Measurements from ENCODE around the gene RFC3. TPM values are rescaled to one million over a fixed set of nuclear protein-coding genes. Genes with fewer than 3 reads are reported as not detected.
A peak's percentile ranks its signal among the peaks of the same experiment; 100 is the strongest.

Gene RFC3, protein sequence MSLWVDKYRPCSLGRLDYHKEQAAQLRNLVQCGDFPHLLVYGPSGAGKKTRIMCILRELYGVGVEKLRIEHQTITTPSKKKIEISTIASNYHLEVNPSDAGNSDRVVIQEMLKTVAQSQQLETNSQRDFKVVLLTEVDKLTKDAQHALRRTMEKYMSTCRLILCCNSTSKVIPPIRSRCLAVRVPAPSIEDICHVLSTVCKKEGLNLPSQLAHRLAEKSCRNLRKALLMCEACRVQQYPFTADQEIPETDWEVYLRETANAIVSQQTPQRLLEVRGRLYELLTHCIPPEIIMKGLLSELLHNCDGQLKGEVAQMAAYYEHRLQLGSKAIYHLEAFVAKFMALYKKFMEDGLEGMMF
- total RNA-seq (10.9 and 14.2 TPM in 2 replicates), polyA plus RNA-seq (6.8 and 7.2 TPM in 2 replicates)

DNA sequence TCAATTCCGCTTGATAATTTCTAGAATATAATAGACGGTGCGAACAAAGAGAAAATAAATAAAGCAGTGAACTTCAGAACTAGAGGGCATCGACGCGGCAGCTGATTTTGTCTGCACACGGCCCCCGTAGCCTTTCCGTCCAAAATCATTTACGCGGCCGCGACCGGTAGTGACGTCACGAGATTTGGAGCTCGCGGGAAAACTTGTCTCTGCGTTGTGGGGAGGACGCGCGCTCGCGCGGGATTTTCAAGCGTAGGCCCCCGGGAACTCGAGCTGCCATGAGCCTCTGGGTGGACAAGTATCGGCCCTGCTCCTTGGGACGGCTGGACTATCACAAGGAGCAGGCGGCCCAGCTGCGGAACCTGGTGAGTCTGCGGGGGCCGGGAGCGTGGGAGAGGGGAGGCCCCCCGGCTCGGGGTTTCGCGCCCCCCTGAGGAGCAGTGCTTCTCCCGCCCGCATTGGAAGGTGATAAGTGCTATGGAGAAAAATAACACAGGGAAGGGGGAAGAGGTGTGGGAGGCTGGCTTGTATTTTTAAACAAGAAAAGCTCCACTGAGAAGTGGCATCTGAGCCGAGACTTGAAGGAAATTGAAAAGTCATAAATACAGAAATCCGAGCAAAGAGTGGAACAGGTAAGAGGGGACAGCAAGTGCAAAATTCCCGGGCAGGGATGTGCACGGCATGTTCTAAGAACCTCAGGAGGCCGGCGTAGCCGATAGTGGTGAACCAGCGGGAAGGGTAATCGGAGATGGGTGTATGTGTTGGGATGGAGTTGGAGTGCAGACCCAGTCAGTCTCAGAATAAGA, at the start of gene RFC3:
RFC3 (plus strand) TSS at position 249 of the 806 bp plus-strand sequence; CDS start at position 279, 30 bp downstream.
- H3K27me3 ChIP-seq, result no peaks in the 10 kb centered on the region
- no peaks in the 10 kb centered on the region for H4K20me1 ChIP-seq (ENCODE audit: insufficient read depth, poor library complexity, severe bottlenecking)
- TF ChIP-seq, protein P1, sequence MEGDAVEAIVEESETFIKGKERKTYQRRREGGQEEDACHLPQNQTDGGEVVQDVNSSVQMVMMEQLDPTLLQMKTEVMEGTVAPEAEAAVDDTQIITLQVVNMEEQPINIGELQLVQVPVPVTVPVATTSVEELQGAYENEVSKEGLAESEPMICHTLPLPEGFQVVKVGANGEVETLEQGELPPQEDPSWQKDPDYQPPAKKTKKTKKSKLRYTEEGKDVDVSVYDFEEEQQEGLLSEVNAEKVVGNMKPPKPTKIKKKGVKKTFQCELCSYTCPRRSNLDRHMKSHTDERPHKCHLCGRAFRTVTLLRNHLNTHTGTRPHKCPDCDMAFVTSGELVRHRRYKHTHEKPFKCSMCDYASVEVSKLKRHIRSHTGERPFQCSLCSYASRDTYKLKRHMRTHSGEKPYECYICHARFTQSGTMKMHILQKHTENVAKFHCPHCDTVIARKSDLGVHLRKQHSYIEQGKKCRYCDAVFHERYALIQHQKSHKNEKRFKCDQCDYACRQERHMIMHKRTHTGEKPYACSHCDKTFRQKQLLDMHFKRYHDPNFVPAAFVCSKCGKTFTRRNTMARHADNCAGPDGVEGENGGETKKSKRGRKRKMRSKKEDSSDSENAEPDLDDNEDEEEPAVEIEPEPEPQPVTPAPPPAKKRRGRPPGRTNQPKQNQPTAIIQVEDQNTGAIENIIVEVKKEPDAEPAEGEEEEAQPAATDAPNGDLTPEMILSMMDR (IDR thresholded peaks at IDR 0.05; ENCODE audit: poor library complexity), result no peak
- TF ChIP-seq EZH2phosphoT487 (IDR thresholded peaks at IDR 0.05; ENCODE audit: low read depth, severe bottlenecking, unreplicated experiment), result no peak
- no peak for TF ChIP-seq EZH2 (IDR thresholded peaks at IDR 0.05; ENCODE audit: borderline replicate concordance)
- peak within 1 kb of the TSS; percentile 64 for H3K4me3 ChIP-seq
- H3K79me2 ChIP-seq, result peaks cover 14% of the 10 kb centered on the region
- H3K36me3 ChIP-seq (replicated peaks; ENCODE audit: insufficient read depth, low read depth), result no peaks in the 10 kb centered on the region
- H3K27ac ChIP-seq, result peak within 1 kb of the TSS; percentile 86
- H3K9me2 ChIP-seq (replicated peaks; ENCODE audit: insufficient read depth), result no peaks in the 10 kb centered on the region
- H3K9me3 ChIP-seq (ENCODE audit: low read depth), result no peaks in the 10 kb centered on the region
- H2AFZ ChIP-seq, result peak within 1 kb of the TSS; percentile 98
- H3K4me1 ChIP-seq (ENCODE audit: insufficient read depth), result no peaks in the 10 kb centered on the region
- peak within 1 kb of the TSS; percentile 80 for H3K4me2 ChIP-seq
- peak; percentile 96 for DNase-seq (ENCODE audit: low spot score)
- 1% methylated on average over 50 of the region's 50 CpGs for WGBS (ENCODE audit: low lambda C conversion rate, missing lambda C conversion rate)

DNA sequence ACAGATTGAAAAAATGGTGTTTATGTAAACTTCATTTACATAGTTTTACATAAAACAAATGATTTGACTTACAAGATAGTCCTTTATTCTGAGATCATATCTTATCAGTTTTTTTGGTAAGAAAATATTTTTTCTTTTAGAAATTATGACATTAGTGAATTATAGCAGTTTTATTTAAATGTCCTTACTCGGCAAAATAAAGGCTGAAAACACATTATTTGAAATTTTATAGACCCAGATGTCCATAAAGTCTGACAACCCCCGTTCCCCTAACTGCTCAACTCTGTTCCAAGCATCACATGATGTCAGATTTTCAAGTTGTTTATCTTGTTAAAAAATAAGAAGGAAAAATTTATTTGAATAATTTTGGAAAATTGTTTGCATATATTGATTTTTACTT, 46.7 kb upstream of the RFC3 start:
- Histone ChIP-seq H4K20me1 (ENCODE audit: insufficient read depth, poor library complexity, severe bottlenecking) (no peaks in the 10 kb centered on the region), H3K79me2 (no peaks in the 10 kb centered on the region), H3K4me1 (ENCODE audit: insufficient read depth) (no peaks in the 10 kb centered on the region), H3K4me2 (no peak overlapping the region), H3K27ac (no peak overlapping the region), H3K4me3 (no peak overlapping the region), H3K9me2 (replicated peaks; ENCODE audit: insufficient read depth) (no peaks in the 10 kb centered on the region), H3K36me3 (replicated peaks; ENCODE audit: insufficient read depth, low read depth) (no peaks in the 10 kb centered on the region), H3K9me3 (ENCODE audit: low read depth) (no peaks in the 10 kb centered on the region), H3K27me3 (no peaks in the 10 kb centered on the region), H2AFZ (no peak overlapping the region)
- no peak for DNase-seq (ENCODE audit: low spot score)
- WGBS (ENCODE audit: low lambda C conversion rate, missing lambda C conversion rate), result 32% methylated on average over 2 of the region's 2 CpGs
- TF ChIP-seq, protein P1 (IDR thresholded peaks at IDR 0.05; ENCODE audit: poor library complexity), result no peak
- no peak for TF ChIP-seq EZH2 (IDR thresholded peaks at IDR 0.05; ENCODE audit: borderline replicate concordance)
- no peak for TF ChIP-seq EZH2phosphoT487 (IDR thresholded peaks at IDR 0.05; ENCODE audit: low read depth, severe bottlenecking, unreplicated experiment)

DNA sequence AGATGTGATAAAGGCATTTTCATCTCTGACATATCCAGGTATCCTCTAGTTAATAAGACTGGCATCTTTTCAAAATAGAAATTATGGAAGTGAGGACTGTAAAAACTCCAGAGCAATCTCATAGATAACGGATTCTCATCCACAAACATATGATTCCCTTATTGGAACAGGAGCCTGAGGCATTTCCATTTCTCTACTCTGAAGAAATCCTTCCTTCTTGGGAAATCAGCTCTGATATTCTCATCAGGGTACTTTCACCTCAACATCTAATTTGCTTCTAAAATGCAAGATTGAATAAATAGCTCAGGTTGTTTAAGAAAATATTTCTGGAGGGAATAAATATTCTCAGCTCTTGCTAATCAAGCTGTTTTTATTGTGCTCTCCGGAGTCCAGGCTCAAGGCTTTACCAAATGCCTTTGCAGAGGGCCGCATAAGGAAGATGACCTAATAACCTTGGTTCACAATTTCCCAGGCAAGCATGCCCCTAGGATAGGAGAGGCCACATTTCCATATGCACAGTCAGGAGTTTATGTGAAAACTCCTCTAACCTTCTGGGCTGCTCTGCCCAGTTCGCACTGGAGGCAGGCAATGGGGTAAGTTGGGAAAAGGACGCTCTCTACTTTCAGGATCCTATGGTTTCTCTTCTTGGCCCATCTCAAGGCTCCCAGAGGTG, 44.0 kb upstream of the RFC3 start:
- Histone ChIP-seq H3K9me2 (replicated peaks; ENCODE audit: insufficient read depth) (no peaks in the 10 kb centered on the region), H3K9me3 (ENCODE audit: low read depth) (no peaks in the 10 kb centered on the region), H2AFZ (no peak overlapping the region), H3K36me3 (replicated peaks; ENCODE audit: insufficient read depth, low read depth) (no peaks in the 10 kb centered on the region), H3K27me3 (peaks cover 4% of the 10 kb centered on the region), H3K79me2 (no peaks in the 10 kb centered on the region), H3K4me1 (ENCODE audit: insufficient read depth) (no peaks in the 10 kb centered on the region), H3K4me2 (no peak overlapping the region), H4K20me1 (ENCODE audit: insufficient read depth, poor library complexity, severe bottlenecking) (no peaks in the 10 kb centered on the region), H3K27ac (no peak overlapping the region), H3K4me3 (no peak overlapping the region)
- 86% methylated on average over 5 of the region's 5 CpGs for WGBS (ENCODE audit: low lambda C conversion rate, missing lambda C conversion rate)
- DNase-seq (ENCODE audit: low spot score), result no peak
- TF ChIP-seq EZH2phosphoT487 (IDR thresholded peaks at IDR 0.05; ENCODE audit: low read depth, severe bottlenecking, unreplicated experiment) (no peak), EZH2 (IDR thresholded peaks at IDR 0.05; ENCODE audit: borderline replicate concordance) (no peak)
- TF ChIP-seq, protein P1 (IDR thresholded peaks at IDR 0.05; ENCODE audit: poor library complexity), result no peak
